NB4 (cell line): ENCODE results near the gene RPS6KA2.
A peak's percentile ranks its signal among the peaks of the same experiment; 100 is the strongest.
"Not testable (repeated sequence)": the region's sequence is repeated elsewhere in the genome, so short reads cannot be mapped to it uniquely, and the experiment has no call there.

Experiments used
- DNase-seq: peaks from one replicate; pipeline ENCODE4 v3.0.0; 2010; ENCODE audit warnings: low read depth
- H3K4me3 ChIP-seq: one replicate; pipeline ENCODE4 v1.5.1; 2011; ENCODE audit warnings: mild to moderate bottlenecking, low read depth, low read length, moderate library complexity
- CTCF ChIP-seq: IDR thresholded peaks from one replicate; pipeline ENCODE4 v1.5.1; 2012; ENCODE audit warnings: low read depth, low read length
- MAX ChIP-seq: IDR thresholded peaks from 2 replicates; pipeline ENCODE4 v1.6.1; 2011; ENCODE audit warnings: low read depth, low read length
- MYC ChIP-seq: IDR thresholded peaks from 2 replicates; pipeline ENCODE4 v1.6.1; 2011; ENCODE audit warnings: low read depth, low read length
- POLR2A ChIP-seq: IDR thresholded peaks from 2 replicates; pipeline ENCODE4 v1.6.1; 2011; ENCODE audit warnings: mild to moderate bottlenecking; ENCODE audit not compliant: insufficient read length; ENCODE audit errors: extremely low read depth

The RPS6KA2 gene

GRCh38 chr6:166636191-166636933, 9.3 kb upstream of the RPS6KA2 start:
- no peak for DNase-seq
- H3K4me3 ChIP-seq: no peak overlapping the region
- TF ChIP-seq MAX: no peak
- TF ChIP-seq CTCF: no peak
- TF ChIP-seq POLR2A: no peak
- no peak for TF ChIP-seq MYC

DNA sequence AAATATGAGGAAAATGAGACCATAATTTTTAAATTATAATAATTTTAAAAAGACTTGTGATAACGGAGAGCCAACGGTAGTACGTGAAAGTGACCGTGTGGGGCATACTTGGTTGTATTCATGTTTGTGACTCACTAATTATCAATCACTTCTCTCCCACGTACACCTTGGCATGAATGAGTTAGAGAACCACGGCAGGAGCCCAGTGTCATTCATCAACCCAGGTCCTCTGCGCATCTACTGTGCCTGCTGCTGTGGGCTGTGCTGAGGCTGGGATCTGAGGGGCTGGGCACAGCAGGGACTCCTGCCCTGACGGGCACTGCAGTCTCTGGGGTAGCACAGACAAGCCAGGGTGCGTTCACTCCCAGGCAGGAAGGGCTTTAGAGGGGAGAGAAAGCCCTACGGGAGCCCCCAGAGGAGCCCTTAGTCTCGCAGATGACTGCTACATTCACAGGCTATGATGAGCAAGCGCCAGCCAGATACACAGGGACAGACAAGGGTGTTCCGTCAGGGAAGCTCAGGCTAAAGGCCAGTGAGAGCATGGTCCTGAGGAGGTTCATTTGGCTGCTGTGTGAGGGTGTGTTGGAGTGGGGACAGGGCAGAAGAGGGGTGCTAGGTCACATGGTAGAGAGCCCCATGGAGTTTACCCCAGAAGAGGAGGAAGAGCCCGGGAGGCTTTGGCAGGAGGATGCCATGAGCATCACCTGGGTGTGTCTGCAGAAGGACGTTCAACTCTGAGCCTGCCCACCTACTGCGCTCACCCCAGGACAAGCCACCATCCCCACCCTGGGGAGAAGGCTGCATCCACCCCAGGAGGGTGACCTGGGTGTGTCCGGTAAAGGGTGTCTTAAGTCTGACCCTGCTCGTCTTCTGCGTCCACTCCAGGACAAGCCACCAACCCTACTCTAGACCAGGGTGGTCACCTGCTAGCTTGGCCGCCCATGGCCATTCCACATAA, 8.2 kb upstream of the RPS6KA2 start:
- no peak overlapping the region for H3K4me3 ChIP-seq
- no peak for DNase-seq
- no peak for TF ChIP-seq MAX
- no peak for TF ChIP-seq CTCF
- TF ChIP-seq MYC: no peak
- no peak for TF ChIP-seq POLR2A

- not testable (repeated sequence) for DNase-seq, H3K4me3 ChIP-seq
These were observed 7.5 kb upstream of the RPS6KA2 start for GRCh38 chr6:166634581-166634980.

DNA sequence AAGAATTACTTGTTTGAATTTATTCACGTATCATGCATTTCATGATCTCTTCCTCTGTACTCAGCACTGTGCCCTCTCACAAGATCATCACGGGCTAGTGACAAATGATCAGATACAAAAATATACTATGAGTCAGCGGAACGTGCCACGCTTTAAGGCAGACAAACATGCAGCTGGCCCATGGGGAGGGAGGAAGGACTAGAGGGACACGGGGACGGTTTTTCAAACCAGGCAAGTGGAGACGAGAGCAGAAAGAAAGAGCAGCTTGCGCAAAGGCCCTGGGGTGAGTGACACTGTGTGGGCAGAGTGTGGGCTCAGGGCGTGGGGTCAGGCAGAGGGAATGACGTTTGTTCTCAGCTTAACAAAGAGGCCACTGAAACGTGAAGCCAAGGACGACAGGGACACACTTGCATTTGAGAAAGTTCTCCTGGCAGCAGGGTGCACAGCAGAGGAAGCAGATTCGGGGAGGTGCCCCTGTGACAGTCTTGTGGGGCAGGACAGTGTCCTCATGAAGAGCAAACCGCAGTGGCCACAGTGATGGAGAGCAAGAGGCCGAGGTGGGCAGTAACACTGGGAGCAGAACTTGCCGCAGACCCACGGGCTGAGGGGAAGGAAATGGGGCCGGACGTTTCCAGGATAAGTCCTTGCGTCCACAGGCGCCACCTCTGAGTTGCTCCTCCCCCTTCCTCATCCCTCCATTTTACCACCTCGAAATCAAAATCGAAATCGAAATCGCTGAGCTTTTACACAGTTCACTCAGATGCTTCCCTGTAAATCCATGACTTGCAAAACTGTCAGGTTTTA, 6.9 kb upstream of the RPS6KA2 start:
- TF ChIP-seq MYC (peak; percentile 17; the same call in 1 of the 2 replicates), CTCF (no peak), POLR2A (no peak), MAX (0 out of 2 replicates have a peak, but pooled peaks have one; percentile 30)
- peak; percentile 90 for DNase-seq
- no peak overlapping the region for H3K4me3 ChIP-seq

DNA sequence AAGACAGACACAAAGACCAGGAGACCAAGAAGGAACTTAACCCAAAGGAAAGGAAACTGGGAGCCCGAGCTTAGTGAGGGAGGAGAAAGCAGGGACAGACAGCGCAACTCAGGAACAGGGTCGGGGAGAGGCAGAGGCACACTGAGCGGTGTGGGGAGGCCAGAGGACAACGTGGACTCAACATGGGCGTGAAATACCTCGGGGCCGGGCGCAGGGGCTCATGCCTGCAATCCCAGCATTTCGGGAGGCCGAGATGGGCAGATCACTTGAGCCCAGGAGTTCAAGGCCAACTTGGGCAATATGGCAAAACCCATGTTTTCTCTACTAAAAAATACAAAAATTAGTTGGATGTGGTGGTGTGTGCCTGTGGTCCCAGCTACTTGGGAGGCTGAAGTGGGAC, 5.7 kb upstream of the RPS6KA2 start:
- H3K4me3 ChIP-seq: no peak overlapping the region
- TF ChIP-seq MAX (no peak), MYC (no peak), CTCF (no peak), POLR2A (no peak)
- DNase-seq: no peak
